GM21576 (cell line): ENCODE measurements around the gene MUTYH.
"Not testable (repeated sequence)": the region's sequence is repeated elsewhere in the genome, so short reads cannot be mapped to it uniquely, and the experiment has no call there.

ENCODE experiments used
- ATAC-seq: cut with Tn5 transposase; IDR thresholded peaks from one replicate; pipeline ENCODE4 v1.9.1; 2021; ENCODE audit warnings: mild to moderate bottlenecking, moderate library complexity; ENCODE audit not compliant: unreplicated experiment

The MUTYH gene

GRCh38 chr1:45339789-45340558 lies at the start of gene MUTYH, which contains the start of gene TOE1:
MUTYH (minus strand) TSS chr1:45340440; CDS start chr1:45334505, 5,935 bp downstream.
TOE1 (plus strand) TSS chr1:45340170; CDS start chr1:45340253, 83 bp downstream.
- peak; percentile 68 for ATAC-seq

GRCh38 chr1:45386219-45386618 lies 46.0 kb upstream of the MUTYH start:
- ATAC-seq, result no peak

GRCh38 chr1:45385302-45385701 lies 45.1 kb upstream of the MUTYH start:
- no peak for ATAC-seq

GRCh38 chr1:45384213-45384612 lies 44.0 kb upstream of the MUTYH start:
- not testable (repeated sequence) for ATAC-seq

- ATAC-seq, result no peak
Observed at GRCh38 chr1:45383191-45383590, 43.0 kb upstream of the MUTYH start.

GRCh38 chr1:45381243-45381642 lies 41.0 kb upstream of the MUTYH start:
- ATAC-seq, result no peak

- no peak for ATAC-seq
Observed at GRCh38 chr1:45380730-45381129, 40.5 kb upstream of the MUTYH start.

GRCh38 chr1:45380125-45380524 lies 39.9 kb upstream of the MUTYH start:
- no peak for ATAC-seq

GRCh38 chr1:45379524-45379923 lies 39.3 kb upstream of the MUTYH start:
- ATAC-seq, result no peak

GRCh38 chr1:45378184-45378583 lies 37.9 kb upstream of the MUTYH start:
- no peak for ATAC-seq

GRCh38 chr1:45375104-45376090 lies 35.2 kb upstream of the MUTYH start:
- ATAC-seq, result no peak

GRCh38 chr1:45373573-45373972 lies 33.3 kb upstream of the MUTYH start:
- no peak for ATAC-seq

GRCh38 chr1:45370575-45370974 lies 30.3 kb upstream of the MUTYH start:
- ATAC-seq, result peak; percentile 88

GRCh38 chr1:45365051-45365450 lies 24.8 kb upstream of the MUTYH start:
- peak; percentile 66 for ATAC-seq

- ATAC-seq, result no peak
Observed at GRCh38 chr1:45364294-45364693, 24.1 kb upstream of the MUTYH start.

- ATAC-seq, result not testable (repeated sequence)
Observed at GRCh38 chr1:45360981-45361380, 20.7 kb upstream of the MUTYH start.

- ATAC-seq, result no peak
Observed at GRCh38 chr1:45359882-45360513, 19.8 kb upstream of the MUTYH start.

GRCh38 chr1:45356186-45356585 lies 15.9 kb upstream of the MUTYH start:
- no peak for ATAC-seq

GRCh38 chr1:45355683-45356082 lies 15.4 kb upstream of the MUTYH start:
- no peak for ATAC-seq

- no peak for ATAC-seq
Observed at GRCh38 chr1:45354838-45355237, 14.6 kb upstream of the MUTYH start.

GRCh38 chr1:45353685-45354084 lies 13.4 kb upstream of the MUTYH start:
- ATAC-seq, result no peak
